ENCODE results near the gene ABCB8.

- TF ChIP-seq CTCF (IDR thresholded peaks at IDR 0.05) (no peak), POLR2A (IDR thresholded peaks at IDR 0.05) (peak in 1 of 2 donors; percentile 18)
Measured at GRCh38 chr7:151063212-151063561, 34.9 kb downstream of the ABCB8 start.
